ENCODE results near the gene SF3B4. TPM values are rescaled to one million over a fixed set of nuclear protein-coding genes. Genes with fewer than 3 reads are reported as not detected.
A peak's percentile ranks its signal among the peaks of the same experiment; 100 is the strongest.

Gene SF3B4
- total and polyA plus RNA-seq, 2 of the 4 experiments (the other 2 are of a cell fraction) = 6.6 to 64.4 TPM

- TF ChIP-seq MAZ (IDR thresholded peaks at IDR 0.05; ENCODE audit: borderline replicate concordance, low read depth, low read length) (no peak), NFE2L2 (IDR thresholded peaks at IDR 0.05; ENCODE audit: low read depth, low read length) (no peak), RAD21 (IDR thresholded peaks at IDR 0.05; ENCODE audit: low read length) (no peak), USF2 (IDR thresholded peaks at IDR 0.05; ENCODE audit: low read depth, low read length) (no peak), CHD1 (IDR thresholded peaks at IDR 0.05; ENCODE audit: low read depth, low read length) (no peak), RFX5 (IDR thresholded peaks at IDR 0.05; ENCODE audit: low read depth, low read length) (no peak), FOS (IDR thresholded peaks at IDR 0.05; ENCODE audit: low read depth, low read length) (no peak), BHLHE40 (IDR thresholded peaks at IDR 0.05; ENCODE audit: low read depth, low read length) (no peak), RCOR1 (IDR thresholded peaks at IDR 0.05; ENCODE audit: insufficient replicate concordance, low read length) (no peak), CEBPB (IDR thresholded peaks at IDR 0.05; ENCODE audit: low read depth, low read length) (no peak)
- Histone ChIP-seq H2BK5ac (ENCODE audit: low read depth, low read length, poor library complexity, severe bottlenecking) (no peak overlapping the region), H2AK5ac (ENCODE audit: low read depth, low read length) (peak overlapping the region; percentile 58), H2AK9ac (replicated peaks; ENCODE audit: low read depth, low read length, poor library complexity) (peak overlapping the region; percentile 35), H2BK120ac (ENCODE audit: low read depth, low read length) (no peak overlapping the region), H3K27me3 (ENCODE audit: control insufficient read depth, insufficient read depth, low read length) (no peaks in the 10 kb centered on the region), H3K4ac (ENCODE audit: low read depth, low read length) (0 out of 2 replicates have a peak overlapping the region, but pooled peaks have one; percentile 36), H4K8ac (ENCODE audit: low read depth in 2 of 2, low read length in 2 of 2) (no peak overlapping the region), H3K36me3 (ENCODE audit: control insufficient read depth, insufficient read depth, low read length) (peaks cover 17% of the 10 kb centered on the region), H3K9me3 (ENCODE audit: control insufficient read depth, insufficient read depth, low read length) (no peaks in the 10 kb centered on the region), H3K79me1 (ENCODE audit: low read depth in 1 of 2, low read length in 2 of 2) (peaks cover 5 to 30% of the 10 kb centered on the region in 2 experiments; a peak in 3 of 4 replicates), H2BK20ac (ENCODE audit: low read depth, low read length) (no peak overlapping the region), H4K91ac (ENCODE audit: insufficient read depth, low read depth, low read length) (no peak overlapping the region), H3K27ac (ENCODE audit: insufficient read depth, low read length) (no peak overlapping the region), H4K5ac (ENCODE audit: low read depth, low read length) (no peak overlapping the region), H3K4me1 (ENCODE audit: control insufficient read depth, insufficient read depth, low read length) (peaks cover 12% of the 10 kb centered on the region), H3K14ac (replicated peaks; ENCODE audit: low read depth, low read length) (no peak overlapping the region), H3K4me3 (ENCODE audit: insufficient read depth, low read depth, low read length) (no peak overlapping the region), H2AFZ (replicated peaks; ENCODE audit: low read length, poor library complexity) (no peak overlapping the region), H3K56ac (ENCODE audit: extremely low read depth, insufficient read depth, low read length) (no peak overlapping the region), H4K20me1 (ENCODE audit: insufficient read depth, low read length) (no peaks in the 10 kb centered on the region), H3K9ac (ENCODE audit: low read depth, low read length) (no peak overlapping the region), H3K9me1 (ENCODE audit: insufficient read depth, low read length) (peaks cover 22% of the 10 kb centered on the region), H3K23ac (ENCODE audit: low read depth, low read length) (peak overlapping the region; percentile 29), H3K18ac (ENCODE audit: low read depth, low read length) (no peak overlapping the region), H3K4me2 (ENCODE audit: low read depth, low read length) (no peak overlapping the region; the same call in 1 of the 2 replicates), H2BK15ac (ENCODE audit: low read depth, low read length) (no peak overlapping the region)
- POLR2A ChIA-PET (ENCODE audit: unreplicated experiment) = no interaction called here
- ATAC-seq (ENCODE audit: low read depth) = no peak
- 36% methylated on average over 2 of the region's 11 CpGs; no CpG with 5 or more reads in 1 of the 2 experiments for WGBS, 2 experiments (ENCODE audit: extremely low coverage in 2 of 2, insufficient read length in 1 of 2)
- intact Hi-C loops (cut with micrococcal nuclease) = no loop called here
- DNase-seq = no peak
- BruUV-seq (replicated peaks) = no TSS peak
- in situ Hi-C loops (cut with MboI; ENCODE audit: low sequenced_read_pairs) = no loop called here
- dilution Hi-C loops (cut with HindIII; ENCODE audit: low sequenced_read_pairs, unreplicated experiment) = no loop called here
- CTCF ChIA-PET = interaction anchor here (0.6 kb wide), 2 partner anchors 135 to 266 kb away, joined by 3 to 4 read pairs; no protein-coding TSS in a partner anchor
Measured at GRCh38 chr1:149915429-149916192, 12.0 kb downstream of the SF3B4 start.
